22Rv1 (cell line): Measurements from ENCODE around the gene ZNF133.
"Not testable (repeated sequence)": the region's sequence is repeated elsewhere in the genome, so short reads cannot be mapped to it uniquely, and the experiment has no call there.

ENCODE experiments used
- H3K27ac ChIP-seq: fragments of 450-650 bp; 2 replicates; pipeline ENCODE4 v1.5.1; 2017
- ZFX ChIP-seq: fragments of 450-650 bp; IDR thresholded peaks from 2 replicates; pipeline ENCODE4 v1.6.1; 2017; ENCODE audit warnings: antibody characterized with exemption, borderline replicate concordance
- TF ChIP-seq, protein P1 (sequence below): fragments of 450-650 bp; IDR thresholded peaks from 2 replicates; pipeline ENCODE4 v1.5.1; 2017; ENCODE audit warnings: mild to moderate bottlenecking

Gene ZNF133

DNA sequence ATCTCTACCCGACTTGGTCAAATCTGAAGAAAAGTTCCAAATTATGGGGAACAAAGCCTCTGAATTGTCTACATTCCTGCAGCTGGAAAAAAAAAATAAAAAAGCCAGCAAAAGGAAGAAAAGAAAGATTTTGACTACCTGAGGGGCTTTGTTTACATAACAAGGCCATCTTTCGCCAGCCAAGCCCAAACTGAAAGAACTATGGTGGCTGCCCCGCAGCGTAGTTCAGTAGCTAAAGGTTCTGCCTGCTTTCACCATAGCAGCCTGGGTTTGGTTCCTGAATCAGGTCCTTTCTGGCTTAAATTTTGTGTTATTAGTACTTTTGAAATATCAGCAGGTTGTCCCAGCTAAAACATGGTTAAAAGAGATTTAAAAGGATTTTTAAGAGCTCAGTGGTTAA, 35.4 kb downstream of the ZNF133 start:
- no peak overlapping the region for H3K27ac ChIP-seq

DNA sequence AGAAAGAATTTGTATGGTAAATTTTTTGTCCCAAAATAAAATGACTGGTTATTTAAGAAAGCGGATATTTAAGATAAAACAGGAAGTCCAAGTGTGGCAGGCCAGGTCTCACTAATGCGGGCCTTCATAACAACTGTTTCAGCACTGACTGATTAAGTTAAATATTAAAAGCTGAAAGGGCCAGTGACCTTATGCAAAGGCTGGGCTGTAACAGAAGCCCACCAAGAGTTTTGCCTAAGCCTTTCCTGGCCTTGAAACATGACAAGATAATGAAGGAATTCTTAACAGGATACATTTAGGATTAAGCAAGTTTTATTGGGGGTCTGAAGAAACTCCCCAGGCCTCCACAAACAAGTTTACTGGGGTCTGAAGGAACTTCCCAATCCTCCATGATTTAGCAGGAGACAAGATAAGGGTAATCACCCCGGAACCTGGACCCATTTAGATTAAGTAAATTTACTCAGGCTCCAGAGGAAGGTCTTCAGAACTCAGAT, 36.3 kb downstream of the ZNF133 start:
- H3K27ac ChIP-seq: no peak overlapping the region
- TF ChIP-seq ZFX: no peak
- TF ChIP-seq, protein P1, sequence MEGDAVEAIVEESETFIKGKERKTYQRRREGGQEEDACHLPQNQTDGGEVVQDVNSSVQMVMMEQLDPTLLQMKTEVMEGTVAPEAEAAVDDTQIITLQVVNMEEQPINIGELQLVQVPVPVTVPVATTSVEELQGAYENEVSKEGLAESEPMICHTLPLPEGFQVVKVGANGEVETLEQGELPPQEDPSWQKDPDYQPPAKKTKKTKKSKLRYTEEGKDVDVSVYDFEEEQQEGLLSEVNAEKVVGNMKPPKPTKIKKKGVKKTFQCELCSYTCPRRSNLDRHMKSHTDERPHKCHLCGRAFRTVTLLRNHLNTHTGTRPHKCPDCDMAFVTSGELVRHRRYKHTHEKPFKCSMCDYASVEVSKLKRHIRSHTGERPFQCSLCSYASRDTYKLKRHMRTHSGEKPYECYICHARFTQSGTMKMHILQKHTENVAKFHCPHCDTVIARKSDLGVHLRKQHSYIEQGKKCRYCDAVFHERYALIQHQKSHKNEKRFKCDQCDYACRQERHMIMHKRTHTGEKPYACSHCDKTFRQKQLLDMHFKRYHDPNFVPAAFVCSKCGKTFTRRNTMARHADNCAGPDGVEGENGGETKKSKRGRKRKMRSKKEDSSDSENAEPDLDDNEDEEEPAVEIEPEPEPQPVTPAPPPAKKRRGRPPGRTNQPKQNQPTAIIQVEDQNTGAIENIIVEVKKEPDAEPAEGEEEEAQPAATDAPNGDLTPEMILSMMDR: no peak

More for the DNA sequence above, 35.4 kb downstream of the ZNF133 start:
- TF ChIP-seq ZFX: no peak

DNA sequence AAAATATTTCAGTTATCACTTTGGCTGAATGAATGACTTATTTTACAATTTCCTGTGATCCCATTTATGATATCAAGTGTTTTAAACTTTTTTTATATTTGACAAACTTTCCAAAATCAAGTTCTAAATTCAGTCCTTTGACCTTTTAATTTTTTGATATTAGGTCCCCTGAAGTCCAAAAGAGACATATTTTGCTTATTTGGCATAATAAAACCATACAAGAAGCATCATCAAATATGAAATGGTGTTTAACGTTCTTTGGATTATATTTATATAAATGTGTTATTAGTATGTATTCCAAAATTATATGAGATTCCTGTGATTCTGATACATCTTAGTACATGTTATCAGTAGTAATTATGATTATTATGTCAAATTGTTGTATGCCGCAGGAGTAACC, 38.7 kb downstream of the ZNF133 start:
- no peak for TF ChIP-seq ZFX
- TF ChIP-seq, protein P1: no peak

DNA sequence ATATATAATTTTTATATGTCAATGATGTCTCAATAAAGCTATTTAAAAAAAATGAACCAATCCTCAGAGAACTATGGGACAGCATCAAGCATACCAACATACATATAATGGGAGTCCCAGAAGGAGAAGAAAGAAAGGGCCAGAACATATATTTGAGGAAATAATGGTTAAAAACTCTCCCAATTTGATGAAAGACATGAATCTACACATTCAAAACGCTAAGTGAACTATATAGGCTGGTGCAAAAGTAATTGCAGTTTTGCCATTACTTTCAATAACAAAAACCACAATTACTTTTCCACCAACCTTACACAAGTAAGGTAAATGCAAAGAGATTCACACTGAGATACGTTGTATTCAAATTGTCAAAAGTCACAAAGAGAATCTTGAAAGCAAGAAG, 43.4 kb downstream of the ZNF133 start:
- TF ChIP-seq ZFX: no peak
- TF ChIP-seq, protein P1: no peak
- no peak overlapping the region for H3K27ac ChIP-seq

More for the DNA sequence above, 38.7 kb downstream of the ZNF133 start:
- no peak overlapping the region for H3K27ac ChIP-seq

DNA sequence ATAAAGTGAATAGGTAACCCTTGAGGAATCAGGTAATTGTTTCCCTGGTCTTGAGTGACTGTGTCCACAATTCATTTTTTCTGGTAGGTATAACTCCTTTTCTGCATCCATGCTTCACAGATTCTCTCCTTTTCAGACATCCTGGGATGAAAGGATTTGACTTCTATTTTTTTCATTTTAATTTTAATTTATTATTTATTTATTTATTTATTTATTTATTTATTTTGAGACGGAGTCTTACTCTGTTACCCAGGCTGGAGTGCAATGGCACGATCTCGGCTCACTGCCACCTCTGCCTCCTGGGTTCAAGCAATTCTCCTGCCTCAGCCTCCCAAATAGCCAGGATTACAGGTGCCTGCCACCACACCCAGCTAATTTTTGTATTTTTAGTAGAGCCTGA, 61.4 kb downstream of the ZNF133 start:
- H3K27ac ChIP-seq: not testable (repeated sequence)

DNA sequence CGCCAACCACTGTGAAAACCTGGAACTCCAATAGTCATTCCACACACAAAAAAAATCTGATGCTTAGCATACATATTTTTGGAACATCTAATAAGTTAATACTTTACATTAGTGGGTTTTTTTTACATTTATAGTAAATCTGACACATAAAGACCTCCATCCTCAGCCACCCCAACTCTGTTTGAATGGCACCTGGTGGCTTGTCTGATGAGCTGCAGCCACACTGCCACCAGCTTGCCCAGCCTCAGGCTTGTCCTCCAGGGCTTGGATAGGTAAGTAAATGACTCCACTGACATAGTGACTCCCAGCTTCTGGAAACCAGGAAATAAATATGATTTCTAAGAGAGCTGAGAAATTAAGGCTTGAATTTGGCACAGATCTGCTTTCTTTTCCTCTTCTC, 71.5 kb downstream of the ZNF133 start:
- no peak overlapping the region for H3K27ac ChIP-seq
- TF ChIP-seq, protein P1: no peak
- TF ChIP-seq ZFX: no peak

DNA sequence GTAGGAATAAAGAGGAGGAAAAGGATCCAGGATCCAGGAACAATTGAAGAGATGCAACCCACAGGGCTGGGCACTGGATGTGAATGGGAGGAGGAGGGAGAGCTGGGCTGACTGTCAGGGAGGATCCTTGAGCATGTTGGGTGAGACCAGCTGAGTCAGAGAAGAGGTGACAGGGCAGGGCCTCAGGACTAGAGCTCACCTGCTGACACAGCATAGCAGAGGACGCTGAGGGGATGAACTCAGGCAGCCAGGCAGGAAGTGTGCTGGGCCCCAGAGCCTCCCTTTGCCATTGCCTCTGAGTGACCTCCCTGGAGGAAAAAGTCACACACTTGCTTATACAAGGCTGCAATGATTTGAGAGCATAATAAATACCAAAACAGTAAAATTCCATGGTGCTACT, 72.3 kb downstream of the ZNF133 start:
- H3K27ac ChIP-seq: no peak overlapping the region
- TF ChIP-seq ZFX: no peak
- TF ChIP-seq, protein P1: no peak

DNA sequence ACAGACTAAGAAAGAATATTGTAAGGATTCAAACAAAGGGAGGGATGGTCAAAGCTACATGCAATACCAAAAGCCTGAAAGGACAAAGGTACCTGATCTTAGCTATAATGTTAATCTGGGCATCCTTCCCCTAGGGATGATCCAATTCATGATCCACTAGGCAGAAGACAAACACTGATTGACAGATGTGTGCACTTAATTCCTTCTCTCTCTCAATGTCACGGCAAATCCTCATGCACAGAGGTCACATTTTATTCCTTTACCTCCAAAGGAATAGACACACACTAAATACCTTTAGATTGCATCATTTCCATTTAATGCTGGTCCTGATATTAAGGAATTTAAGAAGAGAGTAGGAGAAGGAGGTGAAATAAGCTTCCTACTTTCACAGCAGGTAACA, 73.4 kb downstream of the ZNF133 start:
- TF ChIP-seq, protein P1: no peak
- no peak for TF ChIP-seq ZFX
- no peak overlapping the region for H3K27ac ChIP-seq
